Measurements from ENCODE around the gene H6PD.

DNA sequence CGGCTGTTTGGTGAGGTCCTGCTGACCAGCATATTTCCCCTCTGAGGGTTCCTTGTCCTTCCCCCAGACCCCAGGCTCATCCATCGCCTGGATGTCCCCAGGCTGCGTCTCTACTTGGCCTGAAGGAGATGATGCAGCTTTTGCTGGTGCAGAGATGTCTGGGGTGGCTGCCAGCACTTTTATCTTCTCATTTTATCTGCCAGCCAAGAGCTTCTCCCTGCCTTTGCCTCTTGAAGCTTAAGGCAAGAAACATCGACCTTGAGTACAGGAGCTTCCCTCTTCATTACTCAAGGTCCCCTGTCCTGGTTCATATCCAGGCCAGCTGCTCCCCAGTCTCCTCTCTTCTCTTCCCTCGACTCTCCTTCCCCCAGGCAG lies 9.2 kb upstream of the H6PD start:
- TF ChIP-seq, protein P1, sequence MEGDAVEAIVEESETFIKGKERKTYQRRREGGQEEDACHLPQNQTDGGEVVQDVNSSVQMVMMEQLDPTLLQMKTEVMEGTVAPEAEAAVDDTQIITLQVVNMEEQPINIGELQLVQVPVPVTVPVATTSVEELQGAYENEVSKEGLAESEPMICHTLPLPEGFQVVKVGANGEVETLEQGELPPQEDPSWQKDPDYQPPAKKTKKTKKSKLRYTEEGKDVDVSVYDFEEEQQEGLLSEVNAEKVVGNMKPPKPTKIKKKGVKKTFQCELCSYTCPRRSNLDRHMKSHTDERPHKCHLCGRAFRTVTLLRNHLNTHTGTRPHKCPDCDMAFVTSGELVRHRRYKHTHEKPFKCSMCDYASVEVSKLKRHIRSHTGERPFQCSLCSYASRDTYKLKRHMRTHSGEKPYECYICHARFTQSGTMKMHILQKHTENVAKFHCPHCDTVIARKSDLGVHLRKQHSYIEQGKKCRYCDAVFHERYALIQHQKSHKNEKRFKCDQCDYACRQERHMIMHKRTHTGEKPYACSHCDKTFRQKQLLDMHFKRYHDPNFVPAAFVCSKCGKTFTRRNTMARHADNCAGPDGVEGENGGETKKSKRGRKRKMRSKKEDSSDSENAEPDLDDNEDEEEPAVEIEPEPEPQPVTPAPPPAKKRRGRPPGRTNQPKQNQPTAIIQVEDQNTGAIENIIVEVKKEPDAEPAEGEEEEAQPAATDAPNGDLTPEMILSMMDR (optimal IDR thresholded peaks at IDR 0.05 in 1 of 3, IDR thresholded peaks at IDR 0.05 in 1 of 3, conservative IDR thresholded peaks at IDR 0.05 in 1 of 3; ENCODE audit: extremely low read depth in 1 of 3, insufficient read depth in 2 of 3, low read length in 3 of 3), result no peak
- TF ChIP-seq EZH2 (IDR thresholded peaks at IDR 0.05; ENCODE audit: low read length), result no peak

All from keratinocyte (primary cell).